NCI-H510A (cell line): Measurements from ENCODE around the gene GOLT1B.

Experiments used
- DNase-seq: peaks from one replicate; lab custom pipeline; 2025; lab: John Stamatoyannopoulos, UW

Gene GOLT1B

GRCh38 chr12:21523148-21523547 lies 21.6 kb downstream of the GOLT1B start:
- DNase-seq: no peak

GRCh38 chr12:21526053-21526452 lies 24.5 kb downstream of the GOLT1B start, which contains the start of gene SPX:
Gene SPX (plus strand): TSS chr12:21526296. CDS start chr12:21526473, 177 bp downstream.
- peak; percentile 1 for DNase-seq

GRCh38 chr12:21526721-21527345 lies 25.2 kb downstream of the GOLT1B start:
- no peak for DNase-seq

- peak; percentile 67 for DNase-seq
Measured at GRCh38 chr12:21527451-21528180, 26.0 kb downstream of the GOLT1B start.

- no peak for DNase-seq
Measured at GRCh38 chr12:21528953-21529352, 27.4 kb downstream of the GOLT1B start.

- no peak for DNase-seq
Measured at GRCh38 chr12:21529456-21529855, 27.9 kb downstream of the GOLT1B start.

GRCh38 chr12:21538061-21538653 lies 36.6 kb downstream of the GOLT1B start:
- DNase-seq: no peak

- peak; percentile 1 for DNase-seq
Measured at GRCh38 chr12:21539797-21540196, 38.2 kb downstream of the GOLT1B start.

GRCh38 chr12:21541773-21542172 lies 40.2 kb downstream of the GOLT1B start:
- DNase-seq: no peak

- no peak for DNase-seq
Measured at GRCh38 chr12:21542403-21542802, 40.8 kb downstream of the GOLT1B start.

GRCh38 chr12:21543151-21543550 lies 41.6 kb downstream of the GOLT1B start:
- no peak for DNase-seq

GRCh38 chr12:21545557-21545956 lies 44.0 kb downstream of the GOLT1B start:
- DNase-seq: no peak

GRCh38 chr12:21546716-21547115 lies 45.1 kb downstream of the GOLT1B start:
- DNase-seq: no peak

GRCh38 chr12:21547437-21547836 lies 45.8 kb downstream of the GOLT1B start:
- DNase-seq: no peak

- DNase-seq: no peak
Measured at GRCh38 chr12:21551841-21552465, 50.4 kb downstream of the GOLT1B start.

GRCh38 chr12:21552635-21553328 lies 51.2 kb downstream of the GOLT1B start:
- DNase-seq: no peak

GRCh38 chr12:21553329-21553675 lies 51.7 kb downstream of the GOLT1B start:
- DNase-seq: no peak

GRCh38 chr12:21558100-21558679 lies 56.6 kb downstream of the GOLT1B start:
- no peak for DNase-seq

- no peak for DNase-seq
Measured at GRCh38 chr12:21559855-21560569, 58.4 kb downstream of the GOLT1B start.

- no peak for DNase-seq
Measured at GRCh38 chr12:21561158-21561557, 59.6 kb downstream of the GOLT1B start.

- DNase-seq: no peak
Measured at GRCh38 chr12:21562859-21563258, 61.3 kb downstream of the GOLT1B start.
